HG03045 (cell line): ENCODE measurements around the gene GNAZ.
"Not testable (repeated sequence)": the region's sequence is repeated elsewhere in the genome, so short reads cannot be mapped to it uniquely, and the experiment has no call there.

ENCODE experiments used
- ATAC-seq: cut with Tn5 transposase; IDR thresholded peaks from one replicate; pipeline ENCODE4 v1.9.1; 2021; ENCODE audit warnings: mild to moderate bottlenecking, moderate library complexity; ENCODE audit not compliant: unreplicated experiment

Gene GNAZ

GRCh38 chr22:23070418-23071229 is at the start of gene GNAZ:
TSS of gene GNAZ (plus strand) at chr22:23070519. CDS start at chr22:23095696, 25,177 bp downstream.
- no peak for ATAC-seq

DNA sequence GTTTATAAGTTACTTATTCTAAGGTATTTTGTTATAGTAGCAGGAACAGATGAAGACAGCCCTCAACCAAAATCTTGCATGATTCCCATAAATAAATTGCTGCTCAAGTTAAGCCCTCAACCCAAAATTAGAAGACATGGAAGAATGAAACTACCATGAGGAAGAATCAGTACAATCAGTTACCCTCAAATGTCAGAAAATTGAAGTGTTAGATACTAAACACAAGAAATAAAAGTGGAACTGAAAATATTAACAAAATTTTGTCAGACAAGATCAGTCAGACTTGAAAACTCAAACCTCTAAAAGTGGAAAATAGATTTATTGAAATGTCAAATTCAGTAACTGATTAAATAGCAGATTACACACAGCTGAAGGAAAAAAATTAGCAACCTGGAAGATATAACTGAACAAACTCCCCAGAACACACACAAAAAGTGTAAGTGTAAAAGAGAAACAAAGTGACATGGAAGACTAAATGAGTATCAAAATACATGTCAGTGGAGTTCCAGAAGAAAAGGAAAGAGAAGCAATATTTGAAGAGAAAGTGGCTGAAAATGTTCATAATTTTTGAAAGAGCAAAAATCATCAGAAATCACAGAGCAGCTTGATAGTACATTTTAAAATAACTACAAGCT is 49.5 kb upstream of the GNAZ start:
- ATAC-seq, result no peak

DNA sequence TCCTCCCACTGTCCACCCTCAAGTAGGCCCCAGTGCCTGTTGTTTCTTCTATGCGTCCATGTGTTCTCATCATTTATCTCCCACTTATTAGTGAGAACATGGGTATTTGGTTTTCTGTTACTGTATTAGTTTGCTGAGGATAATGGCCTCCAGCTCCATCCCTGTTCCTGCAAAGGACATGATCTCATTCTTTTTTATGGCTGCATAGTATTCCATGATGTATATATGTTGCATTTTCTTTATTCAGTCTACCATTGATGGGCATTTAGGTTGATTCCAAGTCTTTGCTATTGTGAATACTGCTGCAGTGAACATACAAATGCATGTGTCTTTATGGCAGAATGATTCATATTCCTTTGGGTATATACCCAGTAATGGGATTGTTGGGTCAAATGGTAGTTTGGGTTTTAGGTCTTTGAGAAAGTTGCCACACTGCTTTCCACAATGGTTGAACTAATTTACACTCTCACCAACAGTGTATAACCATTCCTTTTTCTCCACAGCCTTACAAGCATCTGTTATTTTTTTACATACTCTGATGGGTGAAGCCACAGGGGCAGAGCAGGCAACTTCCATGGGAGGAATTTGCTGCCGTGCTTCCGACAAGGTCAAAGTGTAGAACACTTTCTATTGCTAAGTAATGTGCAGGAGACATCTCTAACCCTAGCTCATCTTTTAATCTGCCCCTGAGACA is 48.5 kb upstream of the GNAZ start:
- ATAC-seq, result not testable (repeated sequence)

DNA sequence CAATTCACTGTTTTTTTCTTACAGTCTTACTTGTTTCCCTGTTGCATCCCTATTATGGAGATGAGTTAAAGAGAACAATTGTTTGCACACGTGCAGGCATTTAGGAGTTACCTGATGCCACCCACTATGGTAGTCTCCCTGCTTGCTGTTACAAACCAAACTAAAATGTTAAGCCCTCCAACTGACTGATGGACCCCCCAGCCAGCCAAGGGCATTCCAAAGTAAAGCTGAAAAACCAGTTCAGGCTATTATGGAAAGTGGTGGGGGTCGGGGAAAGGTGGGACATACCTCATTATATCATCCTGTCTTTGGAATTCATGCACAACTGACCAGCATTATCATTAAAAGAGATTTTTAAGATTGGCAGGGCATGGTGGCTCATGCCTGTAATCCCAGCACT is 47.0 kb upstream of the GNAZ start:
- ATAC-seq, result no peak

DNA sequence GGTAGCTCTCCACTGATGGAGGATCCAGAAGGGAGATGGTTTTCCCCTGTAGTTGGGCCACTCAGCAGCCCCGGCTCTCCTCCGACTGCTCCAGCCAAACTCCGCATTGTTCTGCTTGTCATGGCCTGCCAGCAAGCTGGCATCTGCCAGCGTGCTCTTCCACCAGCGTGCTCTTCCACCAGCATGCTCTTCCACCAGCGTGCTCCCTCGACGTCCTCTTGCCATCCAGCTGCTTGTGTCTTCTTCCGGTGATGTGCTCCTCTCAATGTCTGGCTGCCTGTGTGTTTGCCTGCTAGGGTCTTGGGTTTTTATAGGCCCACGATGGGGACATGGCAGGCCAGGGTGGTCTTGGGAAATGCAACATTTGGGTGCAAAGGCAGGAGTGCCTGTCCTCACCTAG is 43.5 kb upstream of the GNAZ start:
- no peak for ATAC-seq

DNA sequence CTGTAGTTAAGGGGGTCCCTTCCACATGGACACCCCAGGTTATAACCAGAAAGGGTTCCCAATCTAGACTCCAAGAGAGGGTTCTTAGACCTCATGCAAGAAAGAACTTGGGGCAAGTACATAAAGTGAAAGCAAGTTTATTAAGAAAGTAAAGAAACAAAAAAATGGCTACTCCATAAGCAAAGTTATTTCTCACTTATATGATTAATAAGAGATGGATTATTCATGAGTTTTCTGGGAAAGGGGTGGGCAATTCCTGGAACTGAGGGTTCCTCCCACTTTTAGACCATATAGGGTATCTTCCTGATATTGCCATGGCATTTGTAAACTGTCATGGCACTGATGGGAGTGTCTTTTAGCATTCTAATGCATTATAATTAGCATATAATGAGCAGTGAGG is 42.5 kb upstream of the GNAZ start:
- not testable (repeated sequence) for ATAC-seq

- ATAC-seq, result no peak
Observed at GRCh38 chr22:23029521-23030228, 40.6 kb upstream of the GNAZ start.

DNA sequence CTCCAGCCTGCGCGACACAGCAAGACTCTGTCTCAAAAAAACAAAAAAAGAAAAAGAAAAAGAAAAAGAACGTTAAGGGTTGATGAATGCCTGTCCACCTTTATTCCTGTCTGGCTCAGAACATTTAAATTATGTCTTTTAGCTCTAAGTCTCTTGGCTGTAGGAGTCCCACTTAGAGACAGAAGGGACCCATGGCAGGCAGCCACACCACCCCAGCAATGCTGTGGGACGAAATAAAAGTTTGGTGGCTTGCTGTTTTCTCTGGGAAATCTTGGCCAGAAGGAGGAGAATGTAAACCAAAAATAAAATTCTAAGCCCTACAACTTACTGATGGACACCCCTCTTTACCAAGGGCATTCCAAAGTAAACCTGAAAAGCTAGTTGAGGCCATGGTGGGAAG is 38.9 kb upstream of the GNAZ start:
- ATAC-seq, result no peak

DNA sequence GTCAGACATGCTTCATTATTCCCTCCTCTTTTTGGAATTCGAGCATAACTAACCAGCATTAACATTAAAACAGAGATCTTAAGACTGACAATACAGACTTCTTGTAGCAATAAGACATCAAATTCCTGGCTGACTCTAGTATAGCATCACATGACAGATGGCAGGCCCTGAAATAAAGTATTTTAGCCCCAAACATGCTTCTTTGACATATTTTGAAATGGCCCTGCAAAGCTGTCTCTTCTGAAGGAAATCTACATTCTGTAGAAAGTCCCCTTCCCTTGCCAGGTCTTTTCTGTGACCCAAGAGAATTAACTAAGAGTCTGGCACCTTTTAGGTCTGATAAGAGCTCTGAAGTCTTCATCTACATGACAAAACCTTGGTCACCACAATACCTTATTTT is 38.5 kb upstream of the GNAZ start:
- no peak for ATAC-seq

DNA sequence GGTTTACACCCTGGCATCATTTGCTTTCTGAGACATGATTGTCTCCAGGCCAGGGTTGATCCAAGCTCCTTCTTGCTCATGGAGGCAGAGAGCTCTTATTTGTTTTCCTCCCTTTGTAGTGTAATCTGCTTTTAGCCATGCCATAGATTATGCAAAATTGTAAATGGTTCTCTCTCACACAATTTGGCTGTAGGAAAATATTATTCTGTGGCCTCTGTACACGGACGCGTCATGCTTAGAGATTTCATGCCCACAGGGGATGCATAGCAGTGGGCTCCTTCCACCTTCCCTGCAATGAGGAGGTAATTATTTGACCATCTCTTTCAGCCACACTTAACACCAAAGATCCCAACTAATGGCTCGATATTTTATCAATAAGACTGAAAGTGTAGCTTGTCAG is 37.7 kb upstream of the GNAZ start:
- no peak for ATAC-seq

- no peak for ATAC-seq
Observed at GRCh38 chr22:23033116-23033905, 37.0 kb upstream of the GNAZ start.

- no peak for ATAC-seq
Observed at GRCh38 chr22:23034621-23035556, 35.4 kb upstream of the GNAZ start.

DNA sequence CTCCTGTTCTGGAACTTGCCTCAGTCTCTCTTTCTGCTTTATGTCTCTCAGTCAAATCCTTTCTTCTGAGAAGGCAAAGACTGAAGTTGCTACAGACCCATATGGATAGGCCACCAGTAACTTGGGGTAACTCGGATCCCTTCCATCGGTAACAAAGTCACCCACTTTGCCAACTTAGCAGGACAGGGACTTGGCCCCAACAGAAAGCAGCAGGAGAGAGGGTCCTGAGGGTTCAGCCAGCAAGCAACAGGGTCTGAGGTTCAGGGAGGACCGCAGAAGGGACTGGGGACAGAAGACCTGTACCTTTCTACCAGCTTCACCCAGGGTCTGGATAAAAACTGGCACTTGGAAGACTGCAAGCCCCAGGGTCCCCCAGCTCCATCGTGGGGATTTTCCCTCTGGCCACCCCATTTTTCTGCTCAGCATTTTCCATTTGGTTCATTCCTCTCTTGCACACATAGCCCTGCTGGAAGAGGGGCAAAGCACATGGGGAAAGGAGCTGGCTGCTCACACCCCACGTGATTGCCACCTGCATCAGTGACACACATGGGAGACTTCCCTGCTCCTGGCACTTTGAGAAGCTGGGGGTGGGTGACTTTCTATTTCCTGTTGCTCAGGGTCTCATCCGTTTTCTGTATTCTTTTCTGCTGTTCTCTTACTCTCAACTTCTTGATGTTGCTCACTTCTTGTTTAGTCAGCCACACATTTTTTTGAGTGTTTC is 34.6 kb upstream of the GNAZ start:
- no peak for ATAC-seq

DNA sequence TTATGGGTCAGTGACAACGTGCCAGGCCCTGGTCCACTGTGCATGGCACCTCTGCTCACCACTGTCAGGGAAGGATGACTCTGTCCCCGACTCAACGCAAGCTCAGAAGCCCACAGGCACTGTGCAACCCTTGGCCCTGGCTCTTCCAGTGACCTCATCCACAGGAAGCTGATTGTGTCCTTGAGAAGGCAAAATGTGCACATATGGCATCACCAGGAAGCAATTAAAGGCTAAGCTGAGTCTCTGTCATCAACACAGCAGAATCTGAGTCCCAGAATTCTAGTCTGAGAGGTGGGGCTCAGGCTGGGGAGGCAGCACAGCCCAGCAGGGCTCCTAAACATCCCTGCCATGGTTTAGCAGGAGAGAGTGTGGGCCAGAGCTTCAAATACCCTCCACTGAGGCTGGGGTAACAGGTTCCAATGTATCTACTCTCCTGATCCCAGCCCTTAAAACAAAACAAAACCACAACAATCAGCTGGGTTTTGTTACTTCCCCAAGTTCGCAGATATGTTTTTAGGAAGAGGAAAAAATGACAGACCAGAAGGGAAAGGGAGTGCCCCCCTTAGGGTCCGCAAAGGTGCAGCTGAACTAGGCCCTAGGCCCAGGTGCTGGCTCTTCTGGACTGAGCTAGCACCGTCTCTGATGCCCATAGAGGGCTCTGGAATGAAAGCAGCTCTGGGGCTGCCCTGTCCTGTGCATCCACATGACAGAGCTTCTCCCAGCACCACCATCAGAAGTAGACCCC is 33.5 kb upstream of the GNAZ start:
- ATAC-seq, result no peak

DNA sequence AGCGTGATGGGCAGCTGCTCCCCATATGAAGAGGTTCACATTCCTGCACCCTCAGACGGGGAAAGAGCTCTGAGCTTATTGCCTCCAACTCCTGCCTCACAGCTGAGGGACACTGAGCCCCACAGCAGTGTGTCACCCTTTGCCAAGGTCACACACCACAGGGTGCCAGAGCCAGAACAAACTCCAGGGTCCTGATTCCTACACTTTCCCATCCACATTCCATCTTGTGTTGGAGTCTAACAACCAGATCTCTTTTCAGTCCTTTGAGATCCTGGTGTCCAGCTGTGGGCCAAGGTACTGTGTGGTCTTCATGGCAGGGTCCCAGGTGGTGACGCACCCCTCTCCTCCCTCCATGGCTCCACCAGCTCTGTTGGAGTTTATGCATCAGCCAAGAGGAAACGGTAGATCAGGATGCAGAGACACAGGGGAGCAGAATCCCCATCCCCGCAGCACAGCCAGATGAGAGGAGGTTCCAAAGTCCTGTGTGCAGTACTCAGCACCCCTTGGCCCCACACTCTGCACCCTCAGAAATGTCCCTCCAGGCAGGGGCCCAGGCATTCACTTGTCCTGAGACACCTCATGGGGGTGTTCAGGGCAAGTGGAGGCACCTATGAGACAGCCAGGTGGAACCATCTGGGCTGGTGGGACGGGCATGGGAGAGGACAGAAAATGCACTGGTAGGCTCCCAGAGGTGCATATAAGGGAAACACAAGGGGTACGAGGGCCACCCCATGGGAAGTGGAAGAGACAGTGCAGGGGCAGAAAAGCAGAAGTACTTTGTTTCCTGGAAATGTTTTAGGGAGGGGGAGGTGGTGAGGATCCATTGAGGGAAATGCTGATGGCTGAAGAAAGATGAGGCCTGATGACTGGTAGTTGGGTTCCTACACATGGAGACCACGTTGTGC is 32.6 kb upstream of the GNAZ start:
- ATAC-seq, result no peak

DNA sequence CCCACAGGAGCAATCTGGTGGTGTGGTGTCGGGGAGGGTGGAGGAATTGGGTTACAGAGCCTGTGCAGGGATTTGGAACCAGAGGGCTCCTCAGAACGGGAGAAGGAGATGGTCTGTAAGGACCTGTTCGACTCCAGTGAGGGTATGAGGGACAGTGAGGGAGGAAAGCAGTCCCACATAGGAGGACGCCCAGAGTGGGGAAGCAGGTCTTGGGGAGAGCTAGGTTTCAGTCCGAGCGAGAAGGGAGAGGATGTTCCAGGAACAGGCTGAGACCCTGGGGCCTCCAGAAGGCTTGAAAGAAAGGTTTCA is 32.0 kb upstream of the GNAZ start:
- no peak for ATAC-seq

- no peak for ATAC-seq
Observed at GRCh38 chr22:23038902-23039301, 31.4 kb upstream of the GNAZ start.
